BLaER1 treated with 17β-estradiol and CSF1 and Interleukin-3, amounts not matched to agents 10 nM and 100 nM (cell line): ENCODE data around the gene TTC16.

Experiments used
- H3K27ac ChIP-seq, 11 experiments: shearing (Covaris generic); formaldehyde crosslinking; 2 replicates each; pipeline ENCODE4 v1.8.1; 2022
- H3K27me3 ChIP-seq, 11 experiments: shearing (Covaris generic); formaldehyde crosslinking; 2 replicates each; pipeline ENCODE4 v1.8.1; 2022
- H3K36me3 ChIP-seq, 11 experiments: shearing (Covaris generic); formaldehyde crosslinking; 2 replicates each; pipeline ENCODE4 v1.8.1; 2022
- H3K4me1 ChIP-seq, 10 experiments: shearing (Covaris generic); formaldehyde crosslinking; 2 replicates each; pipeline ENCODE4 v1.8.1; 2022
- H3K4me2 ChIP-seq, 11 experiments: shearing (Covaris generic); formaldehyde crosslinking; 2 replicates each; pipeline ENCODE4 v1.8.1; 2022
- H3K4me3 ChIP-seq, 10 experiments: shearing (Covaris generic); formaldehyde crosslinking; 2 replicates each; pipeline ENCODE4 v1.8.1; 2022
- H3K9ac ChIP-seq, 11 experiments: shearing (Covaris generic); formaldehyde crosslinking; 2 replicates each; pipeline ENCODE4 v1.8.1; 2022
- H3K9me3 ChIP-seq, 11 experiments: shearing (Covaris generic); formaldehyde crosslinking; replicated peaks in 1 of 11; 2 replicates each; pipeline ENCODE4 v1.8.1; 2022
- H4K20me1 ChIP-seq, 11 experiments: shearing (Covaris generic); formaldehyde crosslinking; 2 replicates each; pipeline ENCODE4 v1.8.1; 2022
- Cebpa-rat ChIP-seq, 11 experiments: shearing (Covaris generic); IDR thresholded peaks; 2 replicates each; pipeline ENCODE4 v1.8.1; 2022

Gene TTC16

GRCh38 chr9:127758843-127759242, 43.0 kb downstream of the TTC16 start:
- no peak for TF ChIP-seq Cebpa-rat (IDR thresholded peaks at IDR 0.05)
- Histone ChIP-seq H3K4me1 (peaks cover 17 to 33% (median 28%) of the 10 kb centered on the region in 10 experiments; a peak in 19 of 20 replicates), H3K4me3 (no peak overlapping the region), H3K36me3 (peaks cover 41 to 81% (median 67%) of the 10 kb centered on the region in 11 experiments), H3K4me2 (no peak overlapping the region), H3K27ac (no peak overlapping the region; a peak in 1 of 22 replicates), H3K27me3 (no peaks in the 10 kb centered on the region), H3K9ac (no peak overlapping the region; a peak in 1 of 22 replicates), H4K20me1 (peaks cover 0 to 60% (median 8%) of the 10 kb centered on the region in 11 experiments; a peak in 13 of 22 replicates), H3K9me3 (no peaks in the 10 kb centered on the region)

- Histone ChIP-seq H3K27me3 (no peaks in the 10 kb centered on the region), H3K4me2 (peak overlapping the region in 4 of 11 experiments; percentile 65 to 79 (median 75); a peak in 2 of 22 replicates), H3K36me3 (peaks cover 41 to 87% (median 63%) of the 10 kb centered on the region in 11 experiments), H3K4me3 (no peak overlapping the region), H3K9me3 (no peaks in the 10 kb centered on the region), H4K20me1 (peaks cover 0 to 67% (median 4%) of the 10 kb centered on the region in 11 experiments; a peak in 8 of 22 replicates), H3K9ac (0 out of 22 replicates have a peak overlapping the region, but pooled peaks of 2 of the 11 experiments have one; percentile 9 to 26), H3K27ac (peak overlapping the region in 1 of 11 experiments; percentile 51; a peak in 1 of 22 replicates), H3K4me1 (peaks cover 25 to 44% (median 35%) of the 10 kb centered on the region in 10 experiments)
- no peak for TF ChIP-seq Cebpa-rat (IDR thresholded peaks at IDR 0.05)
Observed at GRCh38 chr9:127761061-127761460, 45.2 kb downstream of the TTC16 start.

GRCh38 chr9:127761491-127761956, 45.6 kb downstream of the TTC16 start:
- H4K20me1 ChIP-seq: peaks cover 0 to 71% (median 4%) of the 10 kb centered on the region in 11 experiments; a peak in 8 of 22 replicates
- no peaks in the 10 kb centered on the region for H3K27me3 ChIP-seq
- TF ChIP-seq Cebpa-rat (IDR thresholded peaks at IDR 0.05): no peak

GRCh38 chr9:127762111-127762676, 46.3 kb downstream of the TTC16 start:
- Histone ChIP-seq H3K27ac (peak overlapping the region in 9 of 11 experiments; percentile 10 to 65 (median 47); a peak in 15 of 22 replicates), H3K9ac (peak overlapping the region in 6 of 11 experiments; percentile 9 to 50 (median 24); a peak in 7 of 22 replicates)

More at GRCh38 chr9:127761491-127761956, 45.6 kb downstream of the TTC16 start:
- H3K4me1 ChIP-seq: peaks cover 27 to 49% (median 38%) of the 10 kb centered on the region in 10 experiments
- H3K36me3 ChIP-seq: peaks cover 46 to 87% (median 63%) of the 10 kb centered on the region in 11 experiments
- peak overlapping the region in 7 of 11 experiments; percentile 12 to 65 (median 47); a peak in 8 of 22 replicates for H3K27ac ChIP-seq
- H3K4me2 ChIP-seq: peak overlapping the region in 5 of 11 experiments; percentile 65 to 79 (median 75); a peak in 9 of 22 replicates
- H3K9ac ChIP-seq: peak overlapping the region in 4 of 11 experiments; percentile 5 to 26 (median 12); a peak in 2 of 22 replicates
- H3K4me3 ChIP-seq: no peak overlapping the region
- H3K9me3 ChIP-seq: no peaks in the 10 kb centered on the region

GRCh38 chr9:127763918-127764384, 48.1 kb downstream of the TTC16 start:
- no peaks in the 10 kb centered on the region for H3K9me3 ChIP-seq
- peaks cover 50 to 73% (median 62%) of the 10 kb centered on the region in 10 experiments for H3K4me1 ChIP-seq
- no peak for TF ChIP-seq Cebpa-rat (IDR thresholded peaks at IDR 0.05)
- H3K9ac ChIP-seq: peak overlapping the region in 7 of 11 experiments; percentile 3 to 41 (median 24); a peak in 4 of 22 replicates
- H3K4me3 ChIP-seq: no peak overlapping the region
- peak overlapping the region in 7 of 11 experiments; percentile 1 to 75 (median 42); a peak in 11 of 22 replicates for H3K4me2 ChIP-seq
- H3K27ac ChIP-seq: peak overlapping the region in 4 of 11 experiments; percentile 6 to 44 (median 12); a peak in 6 of 22 replicates
- peaks cover 0 to 83% (median 9%) of the 10 kb centered on the region in 11 experiments; a peak in 9 of 22 replicates for H4K20me1 ChIP-seq
- H3K36me3 ChIP-seq: peaks cover 40 to 82% (median 64%) of the 10 kb centered on the region in 11 experiments
- H3K27me3 ChIP-seq: no peaks in the 10 kb centered on the region

More at GRCh38 chr9:127762111-127762676, 46.3 kb downstream of the TTC16 start:
- H3K4me2 ChIP-seq: peak overlapping the region in 9 of 11 experiments; percentile 5 to 79 (median 65); a peak in 16 of 22 replicates
- H3K4me1 ChIP-seq: peaks cover 34 to 55% (median 45%) of the 10 kb centered on the region in 10 experiments
- TF ChIP-seq Cebpa-rat (IDR thresholded peaks at IDR 0.05): no peak
- H4K20me1 ChIP-seq: peaks cover 0 to 77% (median 8%) of the 10 kb centered on the region in 11 experiments; a peak in 9 of 22 replicates
- H3K9me3 ChIP-seq: no peaks in the 10 kb centered on the region
- no peak overlapping the region for H3K4me3 ChIP-seq
- H3K27me3 ChIP-seq: no peaks in the 10 kb centered on the region
- peaks cover 51 to 87% (median 68%) of the 10 kb centered on the region in 11 experiments for H3K36me3 ChIP-seq

- H3K4me2 ChIP-seq: no peak overlapping the region
- no peak for TF ChIP-seq Cebpa-rat (IDR thresholded peaks at IDR 0.05)
- no peaks in the 10 kb centered on the region for H3K9me3 ChIP-seq
- H3K36me3 ChIP-seq: peaks cover 29 to 71% (median 49%) of the 10 kb centered on the region in 11 experiments
- no peak overlapping the region for H3K4me3 ChIP-seq
- peaks cover 65 to 87% (median 77%) of the 10 kb centered on the region in 10 experiments for H3K4me1 ChIP-seq
- H3K27ac ChIP-seq: no peak overlapping the region
- H4K20me1 ChIP-seq: peaks cover 0 to 92% (median 18%) of the 10 kb centered on the region in 11 experiments; a peak in 13 of 22 replicates
- no peak overlapping the region for H3K9ac ChIP-seq
- H3K27me3 ChIP-seq: no peaks in the 10 kb centered on the region
Observed at GRCh38 chr9:127765418-127765817, 49.5 kb downstream of the TTC16 start.

GRCh38 chr9:127767410-127767809, 51.5 kb downstream of the TTC16 start:
- H3K4me3 ChIP-seq: peak overlapping the region in 3 of 10 experiments; percentile 15 to 22 (median 18); a peak in 2 of 20 replicates
- no peaks in the 10 kb centered on the region for H3K27me3 ChIP-seq
- H4K20me1 ChIP-seq: peaks cover 0 to 91% (median 22%) of the 10 kb centered on the region in 11 experiments; a peak in 13 of 22 replicates
- H3K9me3 ChIP-seq: no peaks in the 10 kb centered on the region
- H3K4me1 ChIP-seq: peaks cover 71 to 85% (median 80%) of the 10 kb centered on the region in 10 experiments
- TF ChIP-seq Cebpa-rat (IDR thresholded peaks at IDR 0.05): no peak
- H3K36me3 ChIP-seq: peaks cover 21 to 67% (median 38%) of the 10 kb centered on the region in 11 experiments
- H3K9ac ChIP-seq: peak overlapping the region; percentile 23 to 73 (median 51); a peak in 18 of 22 replicates
- peak overlapping the region; percentile 24 to 79 (median 61); a peak in 20 of 22 replicates for H3K27ac ChIP-seq
- peak overlapping the region; percentile 70 to 97 (median 95) for H3K4me2 ChIP-seq

- H3K9ac ChIP-seq: peak overlapping the region; percentile 23 to 73 (median 51); a peak in 21 of 22 replicates
- peak overlapping the region in 2 of 10 experiments; percentile 15 to 42; a peak in 1 of 20 replicates for H3K4me3 ChIP-seq
- H3K36me3 ChIP-seq: peaks cover 21 to 70% (median 44%) of the 10 kb centered on the region in 11 experiments
- peaks cover 0 to 91% (median 22%) of the 10 kb centered on the region in 11 experiments; a peak in 13 of 22 replicates for H4K20me1 ChIP-seq
- no peaks in the 10 kb centered on the region for H3K27me3 ChIP-seq
- H3K27ac ChIP-seq: peak overlapping the region; percentile 24 to 79 (median 61); a peak in 21 of 22 replicates
- peaks cover 66 to 84% (median 78%) of the 10 kb centered on the region in 10 experiments for H3K4me1 ChIP-seq
- H3K4me2 ChIP-seq: peak overlapping the region; percentile 70 to 97 (median 95)
- no peak for TF ChIP-seq Cebpa-rat (IDR thresholded peaks at IDR 0.05)
- H3K9me3 ChIP-seq: no peaks in the 10 kb centered on the region
Observed at GRCh38 chr9:127767909-127768331, 52.0 kb downstream of the TTC16 start.
